NK-92 (cell line): ENCODE data around the gene SPATS1.
A peak's percentile ranks its signal among the peaks of the same experiment; 100 is the strongest.
"Not testable (repeated sequence)": the region's sequence is repeated elsewhere in the genome, so short reads cannot be mapped to it uniquely, and the experiment has no call there.

Experiments
- DNase-seq: peaks from one replicate; lab custom pipeline; 2025; ENCODE audit not compliant: unreplicated experiment; lab: John Stamatoyannopoulos, UW

Gene SPATS1

GRCh38 chr6:44311304-44311703, 31.1 kb upstream of the SPATS1 start:
- no peak for DNase-seq

DNA sequence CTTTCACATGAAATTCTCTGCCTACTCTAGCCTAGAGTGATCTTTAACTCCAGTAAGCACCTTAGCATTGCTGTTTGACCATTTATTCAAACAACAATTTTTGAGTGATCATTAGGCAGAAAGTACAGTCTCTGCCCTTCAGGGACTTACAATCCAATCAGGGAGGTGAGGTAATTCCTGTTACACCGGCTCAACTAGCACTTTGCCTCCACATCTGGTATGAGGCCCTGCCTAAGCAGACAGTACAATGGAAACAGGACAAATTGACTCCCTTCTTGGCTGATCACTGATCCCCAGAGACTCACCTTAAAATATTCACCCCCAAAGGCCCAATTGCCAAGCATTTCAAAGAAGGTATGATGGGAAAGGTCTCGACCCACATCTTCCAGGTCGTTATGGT, 30.7 kb upstream of the SPATS1 start:
- no peak for DNase-seq

GRCh38 chr6:44312901-44313788, 29.3 kb upstream of the SPATS1 start, which contains the start of gene AARS2:
Gene AARS2, minus strand, starts transcription at chr6:44313347. Its CDS starts 24 bp downstream, at chr6:44313323.
- DNase-seq, result peak; percentile 17

GRCh38 chr6:44314657-44315056, 27.8 kb upstream of the SPATS1 start:
- DNase-seq, result not testable (repeated sequence)

- no peak for DNase-seq
Observed at GRCh38 chr6:44315516-44315915, 26.9 kb upstream of the SPATS1 start.

- DNase-seq, result no peak
Observed at GRCh38 chr6:44315951-44316350, 26.5 kb upstream of the SPATS1 start.

DNA sequence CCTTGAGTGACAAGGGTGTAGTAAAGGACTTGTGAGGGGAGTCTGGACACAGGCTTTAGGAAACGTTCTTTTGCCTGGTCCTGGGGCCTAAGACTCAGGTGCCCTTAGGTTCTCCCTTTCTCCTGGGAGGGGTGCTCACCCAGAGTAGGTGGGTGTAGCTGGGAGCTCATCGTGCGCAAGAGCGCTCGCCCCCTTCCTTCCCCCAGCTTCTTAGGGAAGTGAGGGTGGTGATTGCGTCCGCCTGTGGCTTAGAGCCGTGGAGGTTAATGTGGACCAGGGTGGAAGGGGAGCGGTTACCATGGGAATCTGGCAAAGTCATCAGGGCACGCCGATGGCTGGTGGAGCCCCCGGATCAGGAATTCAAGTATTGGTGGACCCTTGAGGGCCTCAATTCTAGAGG, 26.0 kb upstream of the SPATS1 start:
- DNase-seq, result no peak

GRCh38 chr6:44317136-44317631, 25.3 kb upstream of the SPATS1 start:
- DNase-seq, result not testable (repeated sequence)

DNA sequence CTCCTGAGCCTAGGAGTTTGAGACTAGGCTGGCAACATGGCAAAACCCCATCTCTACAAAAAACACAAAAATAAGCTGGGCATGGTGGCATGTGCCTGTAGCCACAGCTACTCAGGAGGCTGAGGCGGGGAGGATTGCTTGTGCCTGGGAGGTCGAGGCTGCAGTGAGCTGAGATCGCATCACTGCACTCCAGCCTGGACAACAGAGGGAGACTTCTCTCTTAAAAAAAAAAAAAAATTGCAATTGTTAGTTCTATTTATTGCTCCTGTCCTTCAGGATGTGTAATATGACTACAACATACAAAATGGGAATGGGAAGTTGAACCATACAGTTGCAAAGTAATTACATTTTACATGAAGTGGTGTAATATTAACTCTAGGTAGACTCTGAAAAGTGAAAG, 21.2 kb upstream of the SPATS1 start:
- no peak for DNase-seq

DNA sequence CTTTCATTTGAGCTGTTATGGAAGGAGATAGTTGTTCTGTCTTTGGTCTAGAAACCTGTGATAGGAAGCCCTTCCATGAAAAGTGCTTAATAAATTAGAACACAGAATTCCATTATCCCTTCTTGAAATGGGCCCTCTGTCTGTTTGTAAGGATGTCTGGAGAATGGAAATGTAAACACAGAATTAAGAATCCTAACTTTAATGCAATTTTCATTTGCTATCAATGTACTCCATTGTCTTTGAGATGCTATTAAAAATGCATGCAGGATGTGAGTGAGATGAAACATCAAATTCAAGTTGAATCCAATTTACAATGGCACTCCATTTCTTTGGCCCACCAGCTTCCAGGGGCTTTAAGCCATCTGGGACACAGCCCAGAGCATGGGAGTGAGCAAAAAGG, 15.4 kb upstream of the SPATS1 start:
- no peak for DNase-seq

DNA sequence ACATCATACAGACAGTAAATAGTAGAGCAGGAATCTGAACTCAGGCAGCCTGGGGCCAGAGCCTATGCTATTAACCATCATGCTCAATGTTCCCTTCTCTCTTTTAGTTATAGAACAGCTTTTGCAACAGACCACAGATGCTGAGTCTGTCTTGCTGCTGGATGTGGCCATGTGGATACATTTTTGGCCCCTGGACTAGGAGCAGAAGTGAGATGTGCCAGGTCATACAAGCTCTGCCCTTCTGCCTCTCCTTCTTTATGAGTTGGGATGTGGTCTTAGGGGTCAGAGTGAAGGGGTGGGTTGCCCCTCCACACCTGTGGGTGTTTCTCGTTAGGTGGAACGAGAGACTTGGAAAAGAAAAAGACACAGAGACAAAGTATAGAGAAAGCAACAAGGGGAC, 14.7 kb upstream of the SPATS1 start:
- DNase-seq, result no peak

- not testable (repeated sequence) for DNase-seq
Observed at GRCh38 chr6:44328203-44328602, 14.2 kb upstream of the SPATS1 start.

DNA sequence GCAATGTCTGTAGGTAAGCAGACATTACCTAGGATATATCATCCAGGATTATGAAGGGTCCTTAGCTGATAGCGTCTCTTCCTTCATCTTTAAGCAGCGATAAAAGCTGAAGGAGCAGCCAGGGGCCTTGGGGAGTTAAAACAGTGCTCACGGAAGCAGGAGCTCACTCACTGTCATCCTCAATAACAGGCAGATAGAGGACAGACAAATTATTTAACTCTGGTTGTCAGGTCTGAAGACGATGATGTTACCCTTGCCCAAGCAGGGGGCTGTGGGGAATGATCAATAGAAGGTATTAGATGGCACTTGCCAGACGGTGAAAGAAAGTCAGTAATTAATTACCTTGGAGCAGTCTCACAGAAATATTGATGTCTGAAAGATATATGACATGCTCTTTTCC, 12.6 kb upstream of the SPATS1 start:
- DNase-seq, result no peak

DNA sequence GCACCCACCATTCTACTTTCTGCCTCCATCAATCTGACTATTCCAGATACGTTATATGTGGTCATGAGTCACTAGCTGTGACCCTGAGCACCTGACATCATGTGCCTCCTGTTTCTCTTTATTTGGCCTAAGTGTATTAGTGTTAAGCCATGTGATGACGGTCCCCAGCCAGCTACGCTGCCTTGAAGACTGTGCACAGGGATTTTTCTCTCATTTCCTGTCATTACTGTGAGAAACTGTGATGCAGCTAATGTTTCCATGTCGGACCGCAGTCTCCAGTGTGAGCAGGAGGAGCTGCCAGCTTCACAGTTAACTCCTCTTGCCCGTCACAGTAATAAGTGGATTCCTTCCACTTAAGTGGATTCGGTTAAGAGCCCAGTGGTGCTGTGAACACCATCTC, 9.9 kb upstream of the SPATS1 start:
- DNase-seq, result no peak

DNA sequence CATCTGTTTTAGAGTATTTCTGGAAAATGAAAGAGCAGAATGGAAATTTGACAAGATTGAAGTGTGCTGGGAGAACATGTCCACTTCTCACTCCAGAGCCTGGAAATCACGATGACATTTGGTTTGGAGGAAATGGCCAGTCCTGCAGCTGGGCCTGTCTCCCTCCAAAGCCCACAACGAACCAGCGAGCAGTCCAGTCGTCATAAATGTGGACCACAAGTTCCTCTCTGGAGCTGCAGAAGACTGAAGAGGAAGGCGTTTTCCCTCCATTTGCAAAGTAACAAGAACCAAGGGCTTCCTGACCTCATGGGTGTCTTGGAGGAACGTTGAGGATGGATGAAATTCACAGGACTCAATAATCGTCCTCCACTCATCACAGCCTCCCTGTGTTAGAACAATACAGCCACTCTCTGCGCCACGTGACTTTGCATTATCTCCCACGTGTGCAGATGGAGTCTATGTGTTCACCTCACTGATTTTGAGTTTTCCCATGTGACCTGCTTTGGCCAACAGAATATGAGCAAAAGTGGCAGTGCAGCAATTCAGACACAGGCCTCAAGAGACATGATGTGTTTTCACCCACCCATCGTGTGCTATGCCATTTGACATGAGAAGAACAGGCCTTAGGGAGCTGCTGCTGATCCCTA, 9.1 kb upstream of the SPATS1 start:
- no peak for DNase-seq

DNA sequence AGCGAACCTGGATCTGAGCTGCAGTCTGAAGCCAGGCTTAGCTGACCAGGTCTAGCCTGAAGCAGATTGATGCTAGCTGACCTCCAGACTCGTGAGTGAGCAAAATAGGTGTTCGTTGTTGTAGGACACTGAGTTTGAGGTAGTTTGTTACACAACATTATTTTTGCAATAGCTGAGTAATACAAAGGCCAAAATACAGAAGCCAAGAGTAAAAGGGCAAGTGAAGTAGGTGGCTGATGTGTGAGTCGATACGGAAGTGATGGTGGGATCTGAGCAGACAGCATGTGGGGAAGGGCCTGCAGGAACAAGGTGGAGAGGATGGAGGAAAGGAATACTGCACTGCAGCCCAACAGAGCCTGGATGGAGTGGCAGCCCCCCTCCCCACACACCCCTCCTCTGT, 8.5 kb upstream of the SPATS1 start:
- no peak for DNase-seq

- DNase-seq, result no peak
Observed at GRCh38 chr6:44335631-44336030, 6.8 kb upstream of the SPATS1 start.

DNA sequence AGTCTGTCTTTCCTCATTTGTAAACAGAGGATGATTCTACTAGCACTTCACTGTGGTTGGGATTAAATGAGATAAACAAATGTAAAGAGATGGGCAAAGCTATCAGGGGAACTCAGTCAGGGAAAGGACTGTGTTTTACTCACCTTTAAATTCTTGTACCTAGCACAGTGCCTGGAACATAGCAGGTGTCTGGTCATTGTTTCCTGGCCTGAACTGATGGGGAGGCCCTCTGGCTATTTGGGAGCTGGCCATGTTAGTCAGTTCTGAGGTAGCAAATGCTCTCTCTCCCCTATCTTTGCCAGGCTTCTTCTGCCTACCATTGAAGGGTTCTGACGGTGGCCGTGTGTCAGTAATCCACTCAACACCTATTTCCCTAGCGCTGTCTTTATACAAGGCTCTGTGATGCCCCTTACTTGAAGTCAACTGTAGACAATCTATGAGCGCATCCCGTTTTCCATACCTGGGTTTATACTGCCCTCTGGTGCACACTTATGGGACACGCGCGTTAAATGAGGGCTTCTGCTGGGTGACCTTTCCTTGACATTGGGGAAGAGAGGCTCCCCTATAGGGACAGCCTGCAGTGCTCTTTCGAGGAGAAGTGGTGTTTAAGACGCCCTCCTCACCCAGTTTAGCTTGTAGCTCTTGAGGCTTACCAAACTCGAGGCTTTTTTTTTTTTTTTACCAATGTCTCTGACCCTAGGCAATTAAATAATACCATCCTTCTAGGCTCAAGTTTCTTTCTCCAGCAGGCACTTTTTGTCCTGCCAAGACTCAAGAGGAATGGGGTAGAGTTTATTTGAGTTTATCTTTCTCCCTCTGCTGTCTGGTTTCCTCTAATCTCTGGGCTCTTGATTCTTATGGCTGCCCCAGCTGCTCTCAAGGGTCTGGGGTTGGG, 4.0 kb upstream of the SPATS1 start:
- peak; percentile 19 for DNase-seq

DNA sequence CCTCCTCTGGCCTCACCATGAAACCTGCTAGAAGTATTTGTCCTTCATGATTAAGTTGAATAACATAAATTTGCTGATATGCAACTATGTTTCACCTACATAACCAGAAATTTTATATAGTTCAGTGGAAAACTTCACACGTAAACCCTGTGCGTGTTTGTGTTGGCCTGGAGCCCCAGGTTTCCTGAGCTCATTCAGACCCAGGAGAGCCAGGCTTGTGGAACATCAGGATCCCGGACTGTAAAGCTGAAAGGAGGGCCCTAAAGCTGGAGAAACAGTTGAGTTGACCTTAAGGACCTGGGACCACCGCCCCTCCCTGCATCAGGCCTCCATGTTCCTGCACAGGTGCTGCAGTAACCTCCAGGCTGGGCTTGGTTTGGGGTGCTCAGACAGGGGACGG, 3.1 kb upstream of the SPATS1 start:
- no peak for DNase-seq

DNA sequence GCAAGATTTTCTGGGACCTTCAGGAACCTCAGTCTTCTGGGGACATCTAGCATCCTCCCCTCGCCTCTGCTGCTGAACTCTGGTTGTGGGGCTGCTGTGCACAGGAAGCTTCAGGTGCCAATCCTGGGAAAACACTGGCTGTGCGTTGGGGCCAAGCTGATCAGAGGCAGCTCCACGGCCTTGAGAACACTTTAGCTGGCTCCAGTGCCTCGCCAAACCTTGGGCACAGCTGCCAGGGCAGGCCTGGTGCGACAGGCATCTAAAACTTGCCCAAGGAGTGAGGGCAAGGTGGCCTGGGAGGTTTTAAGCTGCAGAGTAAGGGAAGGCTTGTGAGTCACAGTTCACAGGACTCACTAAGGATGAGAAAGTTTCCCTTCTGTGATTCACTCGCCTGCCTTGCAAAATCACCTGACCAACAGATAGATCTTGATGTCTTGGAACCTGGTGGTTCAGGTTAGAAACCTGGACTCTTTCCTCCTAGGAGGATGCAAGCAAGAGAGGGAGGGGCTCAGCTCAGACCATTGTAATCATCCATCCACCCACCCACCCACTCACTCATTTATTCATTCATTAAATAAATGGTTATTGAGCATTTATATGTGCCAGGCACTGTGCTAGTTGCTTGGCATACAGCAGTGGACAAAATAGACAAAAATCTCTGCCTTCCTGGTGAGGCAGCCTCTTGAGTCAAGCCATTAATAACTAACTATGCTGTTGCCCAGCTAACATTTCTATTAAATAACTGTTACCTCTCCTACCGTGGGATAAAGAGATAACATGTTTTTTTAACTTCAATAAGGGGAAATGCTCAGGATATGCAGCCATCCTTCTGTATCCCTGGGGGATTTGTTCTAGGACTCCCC, 2.5 kb upstream of the SPATS1 start:
- no peak for DNase-seq
